OCI-LY7 (cell line): ENCODE measurements around the gene OR51D1. TPM values are rescaled to one million over a fixed set of nuclear protein-coding genes. Genes with fewer than 3 reads are reported as not detected.

ENCODE experiments used
- BruUV-seq: library from RNA; stranded (reverse); fragments of 400-500 nt; replicated peaks from 2 replicates; lab custom pipeline; 2021; lab: Mats Ljungman, UMichigan
- CTCF ChIA-PET: fragments of 300-600 bp; sonication (Branson Sonifier 250); formaldehyde crosslinking; loops from one replicate; lab custom pipeline; 2022; ENCODE audit warnings: antibody characterized with exemption; ENCODE audit not compliant: unreplicated experiment; lab: Charles Lee
- POLR2A ChIA-PET: fragments of 300-600 bp; sonication (Branson Sonifier 250); formaldehyde crosslinking; loops from one replicate; lab custom pipeline; 2022; ENCODE audit warnings: antibody characterized with exemption; lab: Charles Lee
- DNase-seq: peaks from one replicate; pipeline ENCODE4 v3.0.0-alpha.2; 2015; ENCODE audit warnings: low spot score
- H2AFZ ChIP-seq: fragments of 200-600 bp; sonication (generic), shearing (Covaris generic); 2 replicates; pipeline ENCODE4 v1.6.1; 2014; ENCODE audit warnings: mild to moderate bottlenecking, antibody characterized with exemption, low read length, moderate library complexity
- H3K27ac ChIP-seq: fragments of 200-600 bp; sonication (generic); 2 replicates; pipeline ENCODE4 v1.5.1; 2014; ENCODE audit warnings: mixed run types, low read depth, mild to moderate bottlenecking, moderate library complexity, low read length, inconsistent platforms; ENCODE audit not compliant: poor library complexity, severe bottlenecking
- H3K36me3 ChIP-seq: fragments of 200-600 bp; sonication (generic); 2 replicates; pipeline ENCODE4 v1.6.1; 2014; ENCODE audit warnings: mild to moderate bottlenecking, antibody characterized with exemption, low read length, moderate library complexity, mixed read lengths; ENCODE audit not compliant: insufficient read depth
- H3K4me1 ChIP-seq: fragments of 200-600 bp; sonication (generic); 2 replicates; pipeline ENCODE4 v1.5.1; 2014; ENCODE audit warnings: mild to moderate bottlenecking, low read length; ENCODE audit not compliant: insufficient read depth, poor library complexity, severe bottlenecking
- H3K4me2 ChIP-seq: fragments of 200-600 bp; sonication (generic); 2 replicates; pipeline ENCODE4 v1.6.1; 2014; ENCODE audit warnings: mild to moderate bottlenecking, low read length
- H3K4me3 ChIP-seq: fragments of 200-600 bp; sonication (generic); 2 replicates; pipeline ENCODE4 v1.5.1; 2014; ENCODE audit warnings: mild to moderate bottlenecking, low read depth, low read length; ENCODE audit not compliant: poor library complexity, severe bottlenecking
- H3K79me2 ChIP-seq: fragments of 200-600 bp; sonication (generic); 2 replicates; pipeline ENCODE4 v1.6.1; 2016; ENCODE audit warnings: low read depth, mild to moderate bottlenecking, low read length, moderate library complexity, mixed read lengths; ENCODE audit not compliant: insufficient read depth
- H3K9me2 ChIP-seq: fragments of 200-600 bp; sonication (generic); 2 replicates; pipeline ENCODE4 v1.6.1; 2016; ENCODE audit warnings: mild to moderate bottlenecking, low read length, mixed read lengths; ENCODE audit not compliant: insufficient read depth
- H3K9me3 ChIP-seq: fragments of 200-600 bp; sonication (generic); 2 replicates; pipeline ENCODE4 v1.6.1; 2014; ENCODE audit warnings: mild to moderate bottlenecking, mixed run types, low read length, mixed read lengths
- H4K20me1 ChIP-seq: fragments of 200-600 bp; sonication (generic); 2 replicates; pipeline ENCODE4 v1.6.1; 2014; ENCODE audit warnings: mild to moderate bottlenecking, antibody characterized with exemption, low read length, moderate library complexity, mixed read lengths; ENCODE audit not compliant: insufficient read depth
- EZH2phosphoT487 ChIP-seq: fragments of 200-600 bp; sonication (generic); IDR thresholded peaks from 2 replicates; pipeline ENCODE4 v1.6.1; 2018; ENCODE audit warnings: low read depth, borderline replicate concordance, mild to moderate bottlenecking, mixed run types, antibody characterized with exemption, low read length, moderate library complexity, mixed read lengths
- intact Hi-C: fragments of 100-400 bp; cut with micrococcal nuclease; formaldehyde crosslinking; loops from one replicate; pipeline ENCODE4 v1.10.0; 2022; ENCODE audit not compliant: unreplicated experiment
- total RNA-seq, 2 experiments: library from RNA; depleted of rRNA in 1 of 2; stranded (reverse); fragments of >200 nt in 1 of 2; shearing (Covaris generic) in 1 of 2; gene quantifications; 2 replicates each; pipeline ENCODE4 v1.2.3, GENCODE V29; 2014 to 2022
- TF ChIP-seq, protein P1 (sequence below): fragments of 200-600 bp; sonication (generic); conservative IDR thresholded peaks from 2 replicates; pipeline ENCODE4 v1.5.1; 2014; ENCODE audit warnings: mild to moderate bottlenecking, antibody characterized with exemption, low read length, moderate library complexity, mixed read lengths

The OR51D1 gene
- total RNA-seq, 2 experiments from 2014 or later, result not detected

DNA sequence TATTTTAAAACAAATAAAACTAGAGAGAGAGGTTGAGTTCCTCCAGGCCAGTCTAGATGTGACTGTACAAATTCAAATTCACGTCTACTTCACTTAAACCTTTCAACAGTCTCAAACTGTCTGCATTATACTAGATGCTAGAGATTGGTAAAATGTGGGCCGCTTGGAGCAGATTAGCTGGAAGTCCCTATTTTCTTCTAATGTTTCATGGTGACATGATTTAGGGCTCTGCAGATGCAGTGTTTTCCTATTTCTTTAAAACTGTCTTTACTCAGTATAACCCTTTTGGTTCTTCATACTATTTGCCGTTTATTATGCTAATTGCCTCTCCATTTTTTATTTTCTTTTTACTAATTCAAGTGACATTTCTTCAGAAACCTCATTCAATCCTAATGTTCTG lies 26.9 kb downstream of the OR51D1 start:
- intact Hi-C loops, result no loop called here
- Histone ChIP-seq H2AFZ (no peak overlapping the region), H3K9me3 (no peaks in the 10 kb centered on the region), H3K36me3 (no peaks in the 10 kb centered on the region), H3K9me2 (no peaks in the 10 kb centered on the region), H3K4me1 (no peaks in the 10 kb centered on the region), H4K20me1 (no peaks in the 10 kb centered on the region), H3K79me2 (no peaks in the 10 kb centered on the region), H3K4me3 (no peak overlapping the region), H3K4me2 (no peak overlapping the region), H3K27ac (no peak overlapping the region)
- BruUV-seq, result no TSS peak
- DNase-seq, result no peak
- TF ChIP-seq, protein P1, sequence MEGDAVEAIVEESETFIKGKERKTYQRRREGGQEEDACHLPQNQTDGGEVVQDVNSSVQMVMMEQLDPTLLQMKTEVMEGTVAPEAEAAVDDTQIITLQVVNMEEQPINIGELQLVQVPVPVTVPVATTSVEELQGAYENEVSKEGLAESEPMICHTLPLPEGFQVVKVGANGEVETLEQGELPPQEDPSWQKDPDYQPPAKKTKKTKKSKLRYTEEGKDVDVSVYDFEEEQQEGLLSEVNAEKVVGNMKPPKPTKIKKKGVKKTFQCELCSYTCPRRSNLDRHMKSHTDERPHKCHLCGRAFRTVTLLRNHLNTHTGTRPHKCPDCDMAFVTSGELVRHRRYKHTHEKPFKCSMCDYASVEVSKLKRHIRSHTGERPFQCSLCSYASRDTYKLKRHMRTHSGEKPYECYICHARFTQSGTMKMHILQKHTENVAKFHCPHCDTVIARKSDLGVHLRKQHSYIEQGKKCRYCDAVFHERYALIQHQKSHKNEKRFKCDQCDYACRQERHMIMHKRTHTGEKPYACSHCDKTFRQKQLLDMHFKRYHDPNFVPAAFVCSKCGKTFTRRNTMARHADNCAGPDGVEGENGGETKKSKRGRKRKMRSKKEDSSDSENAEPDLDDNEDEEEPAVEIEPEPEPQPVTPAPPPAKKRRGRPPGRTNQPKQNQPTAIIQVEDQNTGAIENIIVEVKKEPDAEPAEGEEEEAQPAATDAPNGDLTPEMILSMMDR, result no peak
- no peak for TF ChIP-seq EZH2phosphoT487
- POLR2A ChIA-PET, result no interaction called here
- CTCF ChIA-PET, result no interaction called here

DNA sequence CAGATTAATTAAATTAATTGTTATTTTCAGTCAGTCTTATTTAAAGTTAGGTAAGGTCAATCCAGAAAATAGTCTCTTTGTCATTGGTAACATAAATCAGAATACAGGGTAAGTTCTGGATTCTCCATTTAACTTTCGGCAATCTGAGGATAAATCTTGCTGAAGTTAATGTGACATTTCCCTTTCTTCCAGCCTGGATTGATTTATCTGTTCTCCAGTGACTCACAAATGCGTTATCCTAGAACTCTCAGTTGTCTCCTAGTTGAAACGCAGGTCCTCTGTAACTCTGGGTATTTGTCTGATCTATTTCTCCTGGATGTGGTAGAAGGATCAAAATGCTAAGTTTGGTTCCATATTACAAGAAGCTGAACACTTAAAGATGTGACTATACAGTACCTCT lies 27.5 kb downstream of the OR51D1 start:
- Histone ChIP-seq H4K20me1 (no peaks in the 10 kb centered on the region), H3K9me2 (no peaks in the 10 kb centered on the region), H3K79me2 (no peaks in the 10 kb centered on the region), H2AFZ (no peak overlapping the region), H3K4me3 (no peak overlapping the region), H3K4me1 (no peaks in the 10 kb centered on the region), H3K27ac (no peak overlapping the region), H3K4me2 (no peak overlapping the region), H3K36me3 (no peaks in the 10 kb centered on the region), H3K9me3 (no peaks in the 10 kb centered on the region)
- TF ChIP-seq, protein P1, result no peak
- TF ChIP-seq EZH2phosphoT487, result no peak
- no TSS peak for BruUV-seq
- POLR2A ChIA-PET, result interaction anchor here (0.6 kb wide), 1 partner anchor 574 kb away, joined by 5 read pairs; no protein-coding TSS in a partner anchor
- intact Hi-C loops, result no loop called here
- CTCF ChIA-PET, result no interaction called here
- DNase-seq, result no peak

- H4K20me1 ChIP-seq, result no peaks in the 10 kb centered on the region
- BruUV-seq, result no TSS peak
- H3K4me1 ChIP-seq, result no peaks in the 10 kb centered on the region
- intact Hi-C loops, result no loop called here
- no peak overlapping the region for H3K4me3 ChIP-seq
- TF ChIP-seq EZH2phosphoT487, result no peak
- TF ChIP-seq, protein P1, result no peak
- POLR2A ChIA-PET, result interaction anchor here (0.6 kb wide), 1 partner anchor 573 kb away, joined by 5 read pairs; no protein-coding TSS in a partner anchor
- CTCF ChIA-PET, result no interaction called here
- H3K9me2 ChIP-seq, result no peaks in the 10 kb centered on the region
- no peak overlapping the region for H3K4me2 ChIP-seq
- DNase-seq, result no peak
- no peak overlapping the region for H2AFZ ChIP-seq
- H3K79me2 ChIP-seq, result no peaks in the 10 kb centered on the region
- no peaks in the 10 kb centered on the region for H3K9me3 ChIP-seq
- H3K27ac ChIP-seq, result no peak overlapping the region
- H3K36me3 ChIP-seq, result no peaks in the 10 kb centered on the region
Observed at GRCh38 chr11:4665424-4665823, 28.1 kb downstream of the OR51D1 start.
